Epithelial cell of prostate (primary cell): ENCODE measurements around the gene TIMM23.
"Not testable (repeated sequence)": the region's sequence is repeated elsewhere in the genome, so short reads cannot be mapped to it uniquely, and the experiment has no call there.

Experiments used
- DNase-seq: peaks from one replicate; pipeline ENCODE4 v3.0.0-alpha.2; 2011; ENCODE audit warnings: low read depth, low spot score
- H3K27ac ChIP-seq: fragments of 450-650 bp; 2 replicates; pipeline ENCODE4 v1.5.1; 2017; ENCODE audit warnings: mild to moderate bottlenecking

The TIMM23 gene

GRCh38 chr10:45984473-45984872 lies 12.2 kb downstream of the TIMM23 start:
- not testable (repeated sequence) for DNase-seq

GRCh38 chr10:45985590-45985989 lies 13.3 kb downstream of the TIMM23 start:
- not testable (repeated sequence) for DNase-seq

More at GRCh38 chr10:45984473-45984872, 12.2 kb downstream of the TIMM23 start:
- H3K27ac ChIP-seq: not testable (repeated sequence)

GRCh38 chr10:45997557-45997956 lies 25.3 kb downstream of the TIMM23 start:
- DNase-seq: no peak
- no peak overlapping the region for H3K27ac ChIP-seq

More at GRCh38 chr10:45985590-45985989, 13.3 kb downstream of the TIMM23 start:
- not testable (repeated sequence) for H3K27ac ChIP-seq

- DNase-seq: no peak
- H3K27ac ChIP-seq: no peak overlapping the region
Observed at GRCh38 chr10:45997994-45998763, 25.9 kb downstream of the TIMM23 start.

GRCh38 chr10:45999955-46000354 lies 27.7 kb downstream of the TIMM23 start:
- H3K27ac ChIP-seq, DNase-seq: not testable (repeated sequence)

- H3K27ac ChIP-seq: no peak overlapping the region
- DNase-seq: no peak
Observed at GRCh38 chr10:46000538-46000937, 28.2 kb downstream of the TIMM23 start.

GRCh38 chr10:46001187-46001756 lies 29.0 kb downstream of the TIMM23 start:
- no peak for DNase-seq
- no peak overlapping the region for H3K27ac ChIP-seq

- not testable (repeated sequence) for H3K27ac ChIP-seq, DNase-seq
Observed at GRCh38 chr10:46002189-46002687, 29.9 kb downstream of the TIMM23 start.

- H3K27ac ChIP-seq: no peak overlapping the region
Observed at GRCh38 chr10:46002916-46003693, 30.8 kb downstream of the TIMM23 start.

GRCh38 chr10:46004963-46005362 lies 32.7 kb downstream of the TIMM23 start:
- no peak overlapping the region for H3K27ac ChIP-seq

More at GRCh38 chr10:46002916-46003693, 30.8 kb downstream of the TIMM23 start:
- DNase-seq: no peak

GRCh38 chr10:46005383-46005782 lies 33.1 kb downstream of the TIMM23 start:
- no peak for DNase-seq
- no peak overlapping the region for H3K27ac ChIP-seq

More at GRCh38 chr10:46004963-46005362, 32.7 kb downstream of the TIMM23 start:
- no peak for DNase-seq

GRCh38 chr10:46006219-46006618 lies 33.9 kb downstream of the TIMM23 start:
- H3K27ac ChIP-seq: peak overlapping the region; percentile 4
- peak; percentile 24 for DNase-seq

- no peak for DNase-seq
- H3K27ac ChIP-seq: no peak overlapping the region
Observed at GRCh38 chr10:46012746-46013145, 40.5 kb downstream of the TIMM23 start.

- DNase-seq: no peak
- H3K27ac ChIP-seq: no peak overlapping the region
Observed at GRCh38 chr10:46014206-46014605, 41.9 kb downstream of the TIMM23 start.

- no peak for DNase-seq
- no peak overlapping the region for H3K27ac ChIP-seq
Observed at GRCh38 chr10:46014683-46015405, 42.6 kb downstream of the TIMM23 start.

GRCh38 chr10:46016190-46016589 lies 43.9 kb downstream of the TIMM23 start:
- DNase-seq: no peak
- no peak overlapping the region for H3K27ac ChIP-seq

- DNase-seq: no peak
- H3K27ac ChIP-seq: no peak overlapping the region
Observed at GRCh38 chr10:46016811-46017210, 44.5 kb downstream of the TIMM23 start.

- H3K27ac ChIP-seq: no peak overlapping the region
- DNase-seq: no peak
Observed at GRCh38 chr10:46017733-46018132, 45.4 kb downstream of the TIMM23 start.

- H3K27ac ChIP-seq: no peak overlapping the region
- DNase-seq: no peak
Observed at GRCh38 chr10:46018453-46019176, 46.3 kb downstream of the TIMM23 start.
